Measurements from ENCODE around the gene MSX1.

MSX1 gene

DNA sequence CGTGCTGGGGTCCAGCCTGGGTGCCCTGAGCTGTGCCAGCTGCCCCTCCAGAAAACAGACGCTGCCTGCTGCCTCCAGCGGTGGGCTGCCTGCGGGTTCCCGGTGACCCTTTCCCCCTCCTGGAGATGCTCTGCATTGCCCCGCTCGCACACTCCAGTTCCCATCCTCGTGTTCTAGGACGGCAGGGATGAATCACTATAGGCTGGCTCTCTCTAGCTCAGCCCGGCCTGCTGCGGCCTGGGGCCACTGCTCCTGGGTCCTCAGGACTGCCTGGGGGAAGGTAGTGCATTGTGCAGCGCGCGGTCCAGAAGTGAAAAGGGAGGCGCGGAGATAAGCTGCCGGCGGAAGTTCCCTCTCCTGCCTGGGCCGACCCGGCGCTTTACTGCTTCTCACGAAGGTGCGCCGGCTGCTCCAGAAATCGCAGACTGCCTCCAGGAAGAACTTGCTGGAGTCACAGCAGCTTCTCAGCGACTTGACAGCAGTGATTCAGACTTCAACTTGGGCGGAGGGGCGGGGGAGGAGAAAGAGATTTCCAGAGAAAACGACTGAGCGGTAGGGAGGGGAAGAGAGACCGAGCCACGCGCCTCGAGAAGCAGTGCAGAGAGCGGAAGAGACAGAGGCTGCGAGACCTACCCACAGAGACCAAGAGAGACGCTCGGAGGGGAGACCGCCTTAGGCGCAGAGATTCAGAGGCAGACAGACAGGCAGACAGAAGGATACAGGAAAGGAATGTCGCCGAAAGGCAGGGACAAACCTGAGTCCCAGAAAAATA lies 6.7 kb upstream of the MSX1 start:
- no peaks in the 10 kb centered on the region for H3K36me3 ChIP-seq (ENCODE audit: insufficient read depth, low read length)
- H4K20me1 ChIP-seq (ENCODE audit: insufficient read depth, low read length) = no peaks in the 10 kb centered on the region
- no peak for TF ChIP-seq EZH2 (IDR thresholded peaks at IDR 0.05; ENCODE audit: borderline replicate concordance, low read depth, low read length, severe bottlenecking)
- TF ChIP-seq, protein P1, sequence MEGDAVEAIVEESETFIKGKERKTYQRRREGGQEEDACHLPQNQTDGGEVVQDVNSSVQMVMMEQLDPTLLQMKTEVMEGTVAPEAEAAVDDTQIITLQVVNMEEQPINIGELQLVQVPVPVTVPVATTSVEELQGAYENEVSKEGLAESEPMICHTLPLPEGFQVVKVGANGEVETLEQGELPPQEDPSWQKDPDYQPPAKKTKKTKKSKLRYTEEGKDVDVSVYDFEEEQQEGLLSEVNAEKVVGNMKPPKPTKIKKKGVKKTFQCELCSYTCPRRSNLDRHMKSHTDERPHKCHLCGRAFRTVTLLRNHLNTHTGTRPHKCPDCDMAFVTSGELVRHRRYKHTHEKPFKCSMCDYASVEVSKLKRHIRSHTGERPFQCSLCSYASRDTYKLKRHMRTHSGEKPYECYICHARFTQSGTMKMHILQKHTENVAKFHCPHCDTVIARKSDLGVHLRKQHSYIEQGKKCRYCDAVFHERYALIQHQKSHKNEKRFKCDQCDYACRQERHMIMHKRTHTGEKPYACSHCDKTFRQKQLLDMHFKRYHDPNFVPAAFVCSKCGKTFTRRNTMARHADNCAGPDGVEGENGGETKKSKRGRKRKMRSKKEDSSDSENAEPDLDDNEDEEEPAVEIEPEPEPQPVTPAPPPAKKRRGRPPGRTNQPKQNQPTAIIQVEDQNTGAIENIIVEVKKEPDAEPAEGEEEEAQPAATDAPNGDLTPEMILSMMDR (IDR thresholded peaks at IDR 0.05; ENCODE audit: borderline replicate concordance, extremely low read depth, low read length, poor library complexity, severe bottlenecking) = no peak
- H3K4me3 ChIP-seq (ENCODE audit: low read depth in 1 of 2, low read length in 2 of 2) = no peak overlapping the region
- H3K27me3 ChIP-seq (ENCODE audit: insufficient read depth, low read length, poor library complexity) = peaks cover 22% of the 10 kb centered on the region
- no peak overlapping the region for H3K9ac ChIP-seq (ENCODE audit: low read depth, low read length)
- H3K4me1 ChIP-seq (ENCODE audit: insufficient read depth, low read length) = no peaks in the 10 kb centered on the region
- no peaks in the 10 kb centered on the region for H3K9me3 ChIP-seq (ENCODE audit: insufficient read depth, low read length, severe bottlenecking)
- DNase-seq (no peak), ATAC-seq (ENCODE audit: insufficient read depth, low read depth) (no peak)
- no peak overlapping the region for H3K27ac ChIP-seq (ENCODE audit: low read length)
- no peak overlapping the region for H3K4me2 ChIP-seq (ENCODE audit: insufficient read depth, low read length)
- no peak overlapping the region for H2AFZ ChIP-seq (ENCODE audit: low read depth, low read length)
- no peaks in the 10 kb centered on the region for H3K79me2 ChIP-seq (ENCODE audit: insufficient read depth, low read length)

DNA sequence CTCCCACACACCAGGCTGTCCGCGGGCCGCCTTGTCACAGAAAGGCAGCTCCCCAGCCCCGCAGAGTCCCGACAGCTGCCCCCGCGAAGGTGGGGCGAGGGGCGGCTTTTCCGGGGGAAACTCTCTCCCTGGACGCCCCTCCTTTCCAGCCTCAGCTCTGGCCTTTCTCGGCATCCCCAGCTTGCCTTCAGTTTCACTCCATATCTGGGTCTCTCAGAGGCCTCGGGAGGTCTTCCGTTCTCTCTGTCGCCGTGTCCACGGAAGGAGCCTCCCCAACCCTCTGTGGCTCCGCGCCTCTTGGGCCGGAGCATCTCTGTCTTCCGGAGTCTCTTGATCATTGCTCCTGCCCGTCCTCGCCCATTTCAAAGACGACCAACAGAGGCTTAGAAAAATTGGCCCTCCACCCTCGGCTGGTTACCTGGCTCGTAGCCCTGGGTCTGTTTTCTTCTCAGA lies 6.1 kb upstream of the MSX1 start:
- Histone ChIP-seq H3K79me2 (ENCODE audit: insufficient read depth, low read length) (no peaks in the 10 kb centered on the region), H3K9me3 (ENCODE audit: insufficient read depth, low read length, severe bottlenecking) (no peaks in the 10 kb centered on the region), H2AFZ (ENCODE audit: low read depth, low read length) (no peak overlapping the region), H3K27me3 (ENCODE audit: insufficient read depth, low read length, poor library complexity) (peaks cover 22% of the 10 kb centered on the region), H3K27ac (ENCODE audit: low read length) (no peak overlapping the region), H3K9ac (ENCODE audit: low read depth, low read length) (no peak overlapping the region), H3K4me2 (ENCODE audit: insufficient read depth, low read length) (no peak overlapping the region), H3K4me3 (ENCODE audit: low read depth in 1 of 2, low read length in 2 of 2) (no peak overlapping the region), H3K36me3 (ENCODE audit: insufficient read depth, low read length) (no peaks in the 10 kb centered on the region), H3K4me1 (ENCODE audit: insufficient read depth, low read length) (no peaks in the 10 kb centered on the region), H4K20me1 (ENCODE audit: insufficient read depth, low read length) (no peaks in the 10 kb centered on the region)
- TF ChIP-seq, protein P1 (IDR thresholded peaks at IDR 0.05; ENCODE audit: borderline replicate concordance, extremely low read depth, low read length, poor library complexity, severe bottlenecking) = no peak
- TF ChIP-seq EZH2 (IDR thresholded peaks at IDR 0.05; ENCODE audit: borderline replicate concordance, low read depth, low read length, severe bottlenecking) = no peak
- DNase-seq = no peak
- no peak for ATAC-seq (ENCODE audit: insufficient read depth, low read depth)

DNA sequence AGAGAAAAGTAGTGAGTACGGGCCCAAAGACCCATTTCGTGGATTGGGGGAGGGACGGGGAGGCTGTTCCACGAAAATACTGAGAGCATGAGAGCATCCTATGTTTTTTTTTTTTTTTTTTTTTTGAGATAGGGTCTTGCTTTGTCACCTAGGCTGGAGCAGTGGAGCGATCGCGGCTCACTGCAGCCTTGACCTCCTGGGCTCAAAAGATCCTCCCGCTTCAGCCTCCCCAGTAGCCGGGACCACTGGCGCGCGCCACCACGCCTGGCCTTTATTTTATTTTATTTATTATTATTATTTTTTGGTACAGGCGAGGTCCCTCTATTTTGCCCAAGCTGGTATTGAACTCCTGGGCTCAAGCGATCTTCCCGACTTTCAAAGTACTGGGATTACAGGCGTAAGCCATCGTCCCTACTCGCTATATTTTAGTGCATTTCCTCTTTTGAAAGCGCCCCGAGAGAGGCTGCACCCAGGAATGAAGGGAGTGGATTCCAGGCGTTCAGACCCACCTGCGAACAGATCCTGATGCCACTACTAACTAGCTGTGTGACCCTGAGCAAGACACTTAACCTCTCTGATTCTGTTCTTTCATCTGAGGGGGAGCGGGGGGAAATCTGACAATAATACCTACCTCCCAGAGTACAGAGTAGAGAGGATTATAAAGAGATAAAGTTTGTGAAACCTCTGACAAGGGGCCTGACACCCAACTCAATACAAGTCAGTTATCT lies 5.4 kb upstream of the MSX1 start:
- H3K79me2 ChIP-seq (ENCODE audit: insufficient read depth, low read length) = no peaks in the 10 kb centered on the region
- no peak for TF ChIP-seq EZH2 (IDR thresholded peaks at IDR 0.05; ENCODE audit: borderline replicate concordance, low read depth, low read length, severe bottlenecking)
- TF ChIP-seq, protein P1 (IDR thresholded peaks at IDR 0.05; ENCODE audit: borderline replicate concordance, extremely low read depth, low read length, poor library complexity, severe bottlenecking) = no peak
- H4K20me1 ChIP-seq (ENCODE audit: insufficient read depth, low read length) = no peaks in the 10 kb centered on the region
- no peak overlapping the region for H3K9ac ChIP-seq (ENCODE audit: low read depth, low read length)
- H3K27me3 ChIP-seq (ENCODE audit: insufficient read depth, low read length, poor library complexity) = peaks cover 22% of the 10 kb centered on the region
- H3K36me3 ChIP-seq (ENCODE audit: insufficient read depth, low read length) = no peaks in the 10 kb centered on the region
- DNase-seq (no peak), ATAC-seq (ENCODE audit: insufficient read depth, low read depth) (no peak)
- no peaks in the 10 kb centered on the region for H3K4me1 ChIP-seq (ENCODE audit: insufficient read depth, low read length)
- no peak overlapping the region for H3K4me3 ChIP-seq (ENCODE audit: low read depth in 1 of 2, low read length in 2 of 2)
- no peaks in the 10 kb centered on the region for H3K9me3 ChIP-seq (ENCODE audit: insufficient read depth, low read length, severe bottlenecking)
- no peak overlapping the region for H3K4me2 ChIP-seq (ENCODE audit: insufficient read depth, low read length)
- no peak overlapping the region for H3K27ac ChIP-seq (ENCODE audit: low read length)
- H2AFZ ChIP-seq (ENCODE audit: low read depth, low read length) = no peak overlapping the region
